Measurements from ENCODE around the gene RBMS3. TPM values are rescaled to one million over a fixed set of nuclear protein-coding genes. Genes with fewer than 3 reads are reported as not detected.

RBMS3 gene
- total RNA-seq, 2 donors from 2014 or later: 40.7 to 53.2 TPM

- no peak for ATAC-seq
- intact Hi-C loops (cut with DNase I): no loop called here
- DNase-seq: no peak
Observed at GRCh38 chr3:29936766-29937165, 655.9 kb downstream of the RBMS3 start.

DNA sequence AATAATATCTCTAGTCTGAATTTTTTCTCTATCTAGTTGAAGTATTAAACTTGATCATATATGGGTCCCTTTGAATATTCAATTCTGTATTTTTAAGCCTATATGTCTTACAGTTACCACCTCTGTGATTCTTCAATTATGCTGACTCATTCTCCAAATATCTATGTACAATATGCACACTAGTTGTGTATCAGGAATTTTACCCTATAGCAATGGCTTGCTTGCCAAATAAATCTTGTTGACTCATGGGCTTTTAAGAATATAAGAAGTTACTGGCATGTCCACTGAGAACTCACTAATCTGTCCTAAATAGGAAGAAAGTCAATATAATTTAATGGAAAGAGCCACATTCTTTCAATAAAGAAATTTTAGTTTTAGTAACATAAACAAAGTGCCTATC is 656.3 kb downstream of the RBMS3 start:
- ATAC-seq (no peak), DNase-seq (no peak)
- intact Hi-C loops (cut with DNase I): no loop called here

GRCh38 chr3:29940759-29941323 is 660.0 kb downstream of the RBMS3 start:
- intact Hi-C loops (cut with DNase I): no loop called here
- DNase-seq (no peak), ATAC-seq (no peak)

DNA sequence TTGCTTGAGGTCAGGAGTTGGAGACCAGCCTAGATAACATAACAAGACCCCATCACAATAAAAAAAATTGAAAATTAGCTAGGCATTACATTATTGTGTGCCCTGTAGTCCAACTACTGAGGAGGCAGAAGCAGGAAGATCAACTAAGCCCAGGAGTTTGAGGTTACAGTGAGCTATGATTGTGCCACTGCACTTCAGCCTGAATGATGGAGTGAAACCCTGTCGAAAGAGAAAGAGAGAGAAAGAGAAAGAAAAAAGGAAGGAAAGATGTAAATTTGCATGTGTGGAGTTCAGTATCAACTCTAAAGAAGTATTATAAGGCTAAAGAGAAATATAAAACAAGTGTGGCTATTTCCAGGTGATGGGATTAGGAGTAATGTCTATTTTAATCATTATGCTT is 661.4 kb downstream of the RBMS3 start:
- DNase-seq: no peak
- intact Hi-C loops (cut with DNase I): no loop called here
- no peak for ATAC-seq

GRCh38 chr3:29949131-29949530 is 668.3 kb downstream of the RBMS3 start:
- DNase-seq: no peak
- intact Hi-C loops (cut with DNase I): no loop called here
- no peak for ATAC-seq

- no peak for DNase-seq
- no peak for ATAC-seq
- intact Hi-C loops (cut with DNase I): no loop called here
Observed at GRCh38 chr3:29949940-29950616, 669.2 kb downstream of the RBMS3 start.

DNA sequence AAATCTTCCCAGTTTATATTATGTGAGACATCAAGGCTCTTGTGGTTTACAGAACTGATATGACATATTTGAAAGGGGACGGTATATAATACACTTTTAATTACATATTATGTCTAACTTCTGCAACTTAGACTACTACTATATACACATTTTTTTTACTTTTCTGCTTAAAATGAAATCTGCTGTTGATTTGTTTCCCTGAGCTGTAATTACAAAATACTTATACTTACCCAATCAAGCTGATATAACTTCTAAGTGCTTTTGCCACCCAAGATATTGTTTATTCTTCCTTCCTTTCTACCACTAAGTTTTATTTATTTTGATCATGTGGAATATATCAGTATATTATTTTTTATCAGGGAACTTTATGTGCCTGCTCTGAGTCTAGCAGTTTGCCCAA is 671.6 kb downstream of the RBMS3 start:
- ATAC-seq: no peak
- intact Hi-C loops (cut with DNase I): no loop called here
- no peak for DNase-seq

DNA sequence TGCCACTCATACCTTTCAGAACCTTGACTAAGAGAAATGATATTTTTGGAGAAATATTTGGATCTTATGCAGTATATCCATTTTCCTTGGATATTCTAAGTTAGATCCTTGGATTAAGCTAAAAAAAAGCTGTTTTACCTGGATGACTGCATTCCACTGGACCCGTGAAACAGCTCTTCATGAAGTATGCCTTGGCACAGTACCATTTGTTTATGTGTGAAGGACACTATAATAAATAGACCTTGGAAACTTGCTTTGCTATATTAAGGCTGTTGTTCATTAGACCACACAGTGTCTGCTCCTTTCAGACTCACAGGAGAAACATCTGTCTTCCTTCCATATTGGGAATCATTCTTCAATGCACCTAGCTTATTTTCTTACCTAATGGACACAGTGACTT is 674.5 kb downstream of the RBMS3 start:
- DNase-seq (no peak), ATAC-seq (no peak)
- intact Hi-C loops (cut with DNase I): no loop called here

- intact Hi-C loops (cut with DNase I): no loop called here
- ATAC-seq (no peak), DNase-seq (no peak)
Observed at GRCh38 chr3:29958816-29959215, 677.9 kb downstream of the RBMS3 start.

GRCh38 chr3:29971895-29972294 is 691.0 kb downstream of the RBMS3 start:
- ATAC-seq (peak in 1 of 2 donors; percentile 21), DNase-seq (no peak)
- intact Hi-C loops (cut with DNase I): no loop called here

- DNase-seq (no peak), ATAC-seq (peak; percentile 47 to 76)
- intact Hi-C loops (cut with DNase I): no loop called here
Observed at GRCh38 chr3:29972320-29972993, 691.6 kb downstream of the RBMS3 start.

- intact Hi-C loops (cut with DNase I): no loop called here
- DNase-seq (no peak), ATAC-seq (no peak)
Observed at GRCh38 chr3:29973763-29974162, 692.9 kb downstream of the RBMS3 start.

GRCh38 chr3:29976871-29977270 is 696.0 kb downstream of the RBMS3 start:
- intact Hi-C loops (cut with DNase I): no loop called here
- ATAC-seq (no peak), DNase-seq (no peak)

DNA sequence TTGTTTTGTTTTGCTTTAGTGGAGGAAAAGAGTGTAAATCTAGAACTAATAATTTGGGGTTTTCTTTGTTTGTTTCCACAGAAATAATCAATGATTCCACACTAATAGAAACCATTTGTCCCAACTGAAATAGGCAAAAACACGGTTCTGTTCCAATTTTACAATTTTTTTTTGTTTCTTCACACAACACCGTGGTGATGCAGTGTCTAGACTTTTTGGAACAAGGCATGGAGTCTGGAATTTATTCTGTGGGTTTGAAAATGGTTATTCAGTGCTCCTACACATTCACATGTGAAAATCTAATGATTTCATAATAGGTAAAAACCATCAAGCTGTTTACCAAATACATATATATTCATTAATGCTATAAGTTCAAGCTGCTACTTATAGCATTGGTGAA is 696.5 kb downstream of the RBMS3 start:
- ATAC-seq (peak in 1 of 2 donors; percentile 63), DNase-seq (no peak)
- intact Hi-C loops (cut with DNase I): no loop called here

DNA sequence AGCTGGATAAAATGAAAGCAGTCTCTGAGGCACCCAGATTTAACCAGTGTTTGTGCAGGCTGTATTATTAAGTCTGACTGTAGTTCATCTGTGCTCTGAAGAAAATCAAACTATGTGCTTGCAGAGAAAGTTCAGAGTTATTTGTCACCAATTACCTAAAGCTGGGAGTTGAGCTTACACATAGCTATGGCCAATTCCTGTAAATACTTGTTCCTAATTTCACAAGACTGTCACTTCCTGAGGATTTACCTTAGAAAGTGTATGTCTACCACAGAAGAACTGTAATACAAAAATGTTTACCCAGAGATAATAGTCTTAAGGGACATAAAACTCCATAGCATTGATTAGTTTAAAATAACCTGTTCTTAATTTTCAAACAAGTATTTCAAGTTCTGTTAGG is 697.2 kb downstream of the RBMS3 start:
- DNase-seq (no peak), ATAC-seq (no peak)
- intact Hi-C loops (cut with DNase I): no loop called here

DNA sequence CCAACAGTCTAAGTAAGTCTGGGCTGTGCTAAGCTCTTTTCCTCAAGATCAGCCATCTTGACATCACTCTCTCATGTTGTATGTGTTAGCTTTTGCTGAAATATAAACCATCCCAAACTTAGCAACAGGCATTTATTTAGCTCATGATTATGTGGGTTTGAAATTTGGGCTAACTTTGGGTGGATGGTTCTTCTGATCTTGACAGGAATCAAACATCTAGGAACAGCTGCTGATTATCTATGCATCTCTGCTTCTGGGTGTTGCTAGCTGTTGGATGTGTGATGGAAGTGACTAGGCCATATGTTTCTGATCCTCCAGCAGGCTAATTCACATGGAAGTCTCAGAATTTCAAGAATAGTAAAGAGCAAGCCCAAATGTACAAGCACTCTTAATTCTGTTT is 710.3 kb downstream of the RBMS3 start:
- no peak for DNase-seq
- intact Hi-C loops (cut with DNase I): no loop called here
- ATAC-seq: no peak

- ATAC-seq: no peak
- no peak for DNase-seq
- intact Hi-C loops (cut with DNase I): no loop called here
Observed at GRCh38 chr3:30002797-30003196, 721.9 kb downstream of the RBMS3 start.

- intact Hi-C loops (cut with DNase I): no loop called here
- DNase-seq (no peak), ATAC-seq (no peak)
Observed at GRCh38 chr3:30003741-30004140, 722.9 kb downstream of the RBMS3 start.

- no peak for ATAC-seq
- intact Hi-C loops (cut with DNase I): no loop called here
- no peak for DNase-seq
Observed at GRCh38 chr3:30004481-30004880, 723.6 kb downstream of the RBMS3 start.

GRCh38 chr3:30006111-30006510 is 725.2 kb downstream of the RBMS3 start:
- DNase-seq: no peak
- intact Hi-C loops (cut with DNase I): no loop called here
- ATAC-seq: no peak

- no peak for ATAC-seq
- intact Hi-C loops (cut with DNase I): no loop called here
- DNase-seq: no peak
Observed at GRCh38 chr3:30007668-30008067, 726.8 kb downstream of the RBMS3 start.

Data from left cardiac atrium (tissue), 4 donors.